Measurements from ENCODE around the gene CST7. TPM values are rescaled to one million over a fixed set of nuclear protein-coding genes. Genes with fewer than 3 reads are reported as not detected.
A peak's percentile ranks its signal among the peaks of the same experiment; 100 is the strongest.
"Not testable (repeated sequence)": the region's sequence is repeated elsewhere in the genome, so short reads cannot be mapped to it uniquely, and the experiment has no call there.

CST7 gene
- total and polyA plus RNA-seq, 2 of the 13 experiments (the other 11 are each of a cell fraction or from before 2014, with no cell fraction given) = not detected

- H2AFZ ChIP-seq (ENCODE audit: low read length); H3K79me2 ChIP-seq (ENCODE audit: insufficient read depth, low read length); intact Hi-C loops (cut with micrococcal nuclease; ENCODE audit: unreplicated experiment); CTCF ChIA-PET (ENCODE audit: low intra/inter-chr PET ratio, low total read pairs); H3K36me3 ChIP-seq (replicated peaks in 1 of 2; ENCODE audit: control insufficient read depth in 1 of 2, insufficient read depth in 2 of 2, low read length in 2 of 2); H3K27ac ChIP-seq (ENCODE audit: extremely low read length, insufficient read depth, low read length); H3K4me2 ChIP-seq (ENCODE audit: low read depth, low read length); H3K4me3 ChIP-seq (replicated peaks in 1 of 3; ENCODE audit: insufficient read depth in 1 of 3, low read depth in 2 of 3, low read length in 3 of 3); BruUV-seq (replicated peaks); H3K9me3 ChIP-seq (ENCODE audit: low read length); FAIRE-seq; DNase-seq (ENCODE audit: low spot score); H3K9ac ChIP-seq (ENCODE audit: insufficient read depth, low read depth, low read length); H4K20me1 ChIP-seq (ENCODE audit: insufficient read depth, low read length); H3K4me1 ChIP-seq (ENCODE audit: insufficient read depth, low read length); POLR2A ChIA-PET; in situ Hi-C loops (cut with HindIII; ENCODE audit: extremely low pct_ligation_motif_present, low pct_unique_long_range_greater_than_20kb); ATAC-seq: not testable (repeated sequence)
- 2% methylated on average over 1 of the region's 1 CpG for WGBS (ENCODE audit: low lambda C conversion rate)
- peaks cover 7 to 12% of the 10 kb centered on the region in 2 experiments for H3K27me3 ChIP-seq (ENCODE audit: control insufficient read depth in 1 of 2, insufficient read depth in 2 of 2, low read length in 2 of 2)
These were observed 2.7 kb upstream of the CST7 start for GRCh38 chr20:24946376-24946775.

GRCh38 chr20:24948396-24948938 is 602 bp upstream of the CST7 start:
- intact Hi-C loops (cut with micrococcal nuclease; ENCODE audit: unreplicated experiment); H3K9ac ChIP-seq (ENCODE audit: insufficient read depth, low read depth, low read length); BruUV-seq (replicated peaks); FAIRE-seq; in situ Hi-C loops (cut with HindIII; ENCODE audit: extremely low pct_ligation_motif_present, low pct_unique_long_range_greater_than_20kb); H3K36me3 ChIP-seq (replicated peaks in 1 of 2; ENCODE audit: control insufficient read depth in 1 of 2, insufficient read depth in 2 of 2, low read length in 2 of 2); H3K4me2 ChIP-seq (ENCODE audit: low read depth, low read length); H4K20me1 ChIP-seq (ENCODE audit: insufficient read depth, low read length); H3K4me1 ChIP-seq (ENCODE audit: insufficient read depth, low read length); H3K27ac ChIP-seq (ENCODE audit: extremely low read length, insufficient read depth, low read length); POLR2A ChIA-PET; H3K79me2 ChIP-seq (ENCODE audit: insufficient read depth, low read length); CTCF ChIA-PET (ENCODE audit: low intra/inter-chr PET ratio, low total read pairs); H3K9me3 ChIP-seq (ENCODE audit: low read length); H2AFZ ChIP-seq (ENCODE audit: low read length); DNase-seq (ENCODE audit: low spot score); H3K4me3 ChIP-seq (replicated peaks in 1 of 3; ENCODE audit: insufficient read depth in 1 of 3, low read depth in 2 of 3, low read length in 3 of 3); ATAC-seq: not testable (repeated sequence)
- H3K27me3 ChIP-seq (ENCODE audit: control insufficient read depth in 1 of 2, insufficient read depth in 2 of 2, low read length in 2 of 2) = peaks cover 7 to 12% of the 10 kb centered on the region in 2 experiments
- 4% methylated on average over 4 of the region's 4 CpGs for WGBS (ENCODE audit: low lambda C conversion rate)

DNA sequence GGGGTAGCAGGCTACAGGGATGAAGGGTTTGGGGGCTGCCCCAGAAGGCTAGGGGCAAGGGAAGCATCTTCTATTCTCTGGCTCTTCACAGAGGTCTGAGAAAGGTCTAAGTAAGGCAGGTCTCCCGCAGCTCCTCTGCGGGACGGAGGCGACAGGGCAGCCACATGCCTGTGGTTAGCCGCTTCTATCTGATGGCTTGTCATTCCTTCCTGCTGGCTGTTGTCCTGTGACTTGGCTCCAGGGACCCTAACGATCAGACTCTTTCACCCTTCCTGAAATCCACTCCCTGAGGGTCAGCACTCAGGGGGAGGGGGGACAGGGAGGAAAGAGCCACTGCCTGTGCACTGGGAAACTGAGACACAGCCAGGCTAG is 673 bp downstream of the CST7 start:
- in situ Hi-C loops (cut with HindIII; ENCODE audit: extremely low pct_ligation_motif_present, low pct_unique_long_range_greater_than_20kb) (no loop called here), intact Hi-C loops (cut with micrococcal nuclease; ENCODE audit: unreplicated experiment) (no loop called here)
- no peaks in the 10 kb centered on the region; the same call in 1 of the 2 replicates for H4K20me1 ChIP-seq (ENCODE audit: insufficient read depth, low read length)
- WGBS (ENCODE audit: low lambda C conversion rate) = 10% methylated on average over 6 of the region's 6 CpGs
- ATAC-seq = peak; percentile 38
- H3K9ac ChIP-seq (ENCODE audit: insufficient read depth, low read depth, low read length) = no peak overlapping the region
- no TSS peak for BruUV-seq (replicated peaks)
- H3K4me1 ChIP-seq (ENCODE audit: insufficient read depth, low read length) = 0 out of 2 replicates have a peak, but pooled peaks cover 5% of the 10 kb centered on the region
- no peak for TF ChIP-seq PBX2 (CRISPR knock-in tag; IDR thresholded peaks at IDR 0.05)
- TF ChIP-seq TAF1 (CRISPR knock-in tag; IDR thresholded peaks at IDR 0.05) = no peak
- no peak for TF ChIP-seq LCORL (IDR thresholded peaks at IDR 0.05)
- TF ChIP-seq LCORL (CRISPR knock-in tag; IDR thresholded peaks at IDR 0.05) = no peak
- no peak for TF ChIP-seq ZNF670 (CRISPR knock-in tag; IDR thresholded peaks at IDR 0.05; ENCODE audit: borderline replicate concordance)
- no peak for TF ChIP-seq ZNF496 (CRISPR knock-in tag; IDR thresholded peaks at IDR 0.05; ENCODE audit: insufficient replicate concordance)
- TF ChIP-seq CEBPB (IDR thresholded peaks at IDR 0.05; ENCODE audit: borderline replicate concordance, low read depth, low read length) = no peak
- TF ChIP-seq SOX6 (IDR thresholded peaks at IDR 0.05) = no peak
- no peak for TF ChIP-seq SOX6 (CRISPR knock-in tag; IDR thresholded peaks at IDR 0.05)
- TF ChIP-seq, protein P1, sequence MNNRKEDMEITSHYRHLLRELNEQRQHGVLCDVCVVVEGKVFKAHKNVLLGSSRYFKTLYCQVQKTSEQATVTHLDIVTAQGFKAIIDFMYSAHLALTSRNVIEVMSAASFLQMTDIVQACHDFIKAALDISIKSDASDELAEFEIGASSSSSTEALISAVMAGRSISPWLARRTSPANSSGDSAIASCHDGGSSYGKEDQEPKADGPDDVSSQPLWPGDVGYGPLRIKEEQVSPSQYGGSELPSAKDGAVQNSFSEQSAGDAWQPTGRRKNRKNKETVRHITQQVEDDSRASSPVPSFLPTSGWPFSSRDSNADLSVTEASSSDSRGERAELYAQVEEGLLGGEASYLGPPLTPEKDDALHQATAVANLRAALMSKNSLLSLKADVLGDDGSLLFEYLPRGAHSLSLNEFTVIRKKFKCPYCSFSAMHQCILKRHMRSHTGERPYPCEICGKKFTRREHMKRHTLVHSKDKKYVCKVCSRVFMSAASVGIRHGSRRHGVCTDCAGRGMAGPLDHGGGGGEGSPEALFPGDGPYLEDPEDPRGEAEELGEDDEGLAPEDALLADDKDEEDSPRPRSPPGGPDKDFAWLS (CRISPR knock-in tag; IDR thresholded peaks at IDR 0.05; ENCODE audit: borderline replicate concordance) = no peak
- H3K27ac ChIP-seq (ENCODE audit: extremely low read length, insufficient read depth, low read length) = no peak overlapping the region
- peaks cover 7 to 12% of the 10 kb centered on the region in 2 experiments for H3K27me3 ChIP-seq (ENCODE audit: control insufficient read depth in 1 of 2, insufficient read depth in 2 of 2, low read length in 2 of 2)
- H3K4me2 ChIP-seq (ENCODE audit: low read depth, low read length) = no peak overlapping the region
- ChIA-PET POLR2A (no interaction called here), CTCF (ENCODE audit: low intra/inter-chr PET ratio, low total read pairs) (no interaction called here)
- no peak overlapping the region for H3K4me3 ChIP-seq (replicated peaks in 1 of 3; ENCODE audit: insufficient read depth in 1 of 3, low read depth in 2 of 3, low read length in 3 of 3)
- H3K9me3 ChIP-seq (ENCODE audit: low read length) = no peaks in the 10 kb centered on the region
- FAIRE-seq = no peak
- no peaks in the 10 kb centered on the region for H3K79me2 ChIP-seq (ENCODE audit: insufficient read depth, low read length)
- no peak overlapping the region for H2AFZ ChIP-seq (ENCODE audit: low read length)
- no peaks in the 10 kb centered on the region for H3K36me3 ChIP-seq (replicated peaks in 1 of 2; ENCODE audit: control insufficient read depth in 1 of 2, insufficient read depth in 2 of 2, low read length in 2 of 2)
- no peak for DNase-seq (ENCODE audit: low spot score)

Measured in HepG2 (cell line).